Measurements from ENCODE around the gene SLC47A1.
"Not testable (repeated sequence)": the region's sequence is repeated elsewhere in the genome, so short reads cannot be mapped to it uniquely, and the experiment has no call there.

SLC47A1 gene

DNA sequence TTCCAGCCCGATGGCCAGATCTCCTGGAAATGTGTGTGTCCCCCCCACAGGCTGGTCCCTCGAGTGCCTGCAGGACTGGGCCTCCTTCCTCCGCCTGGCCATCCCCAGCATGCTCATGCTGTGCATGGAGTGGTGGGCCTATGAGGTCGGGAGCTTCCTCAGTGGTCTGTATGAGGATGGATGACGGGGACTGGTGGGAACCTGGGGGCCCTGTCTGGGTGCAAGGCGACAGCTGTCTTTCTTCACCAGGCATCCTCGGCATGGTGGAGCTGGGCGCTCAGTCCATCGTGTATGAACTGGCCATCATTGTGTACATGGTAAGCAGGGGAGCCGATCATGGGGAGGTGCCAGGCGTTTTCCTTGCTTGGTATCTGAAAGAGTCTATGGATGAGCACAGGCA is 22.1 kb downstream of the SLC47A1 start:
- DNase-seq, result no peak

DNA sequence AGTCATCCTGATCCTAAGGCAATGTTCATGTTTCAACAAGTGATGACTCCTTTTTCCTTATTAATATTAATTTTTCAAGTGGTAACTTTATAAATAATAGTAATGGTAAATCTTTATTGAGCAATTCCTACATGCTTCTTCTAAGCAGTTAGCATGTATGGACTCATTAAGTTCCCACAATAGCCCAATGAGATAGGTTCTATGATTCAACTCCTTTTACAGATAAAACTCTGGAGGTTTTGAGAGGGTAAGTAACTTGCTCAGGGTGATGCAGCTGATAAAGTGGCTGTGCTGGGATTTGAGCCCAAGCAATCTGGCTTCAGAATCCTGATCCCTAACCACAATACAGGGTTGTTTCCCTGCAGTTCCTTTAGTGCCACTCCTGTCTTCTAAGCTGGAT is 25.3 kb downstream of the SLC47A1 start:
- DNase-seq, result no peak

DNA sequence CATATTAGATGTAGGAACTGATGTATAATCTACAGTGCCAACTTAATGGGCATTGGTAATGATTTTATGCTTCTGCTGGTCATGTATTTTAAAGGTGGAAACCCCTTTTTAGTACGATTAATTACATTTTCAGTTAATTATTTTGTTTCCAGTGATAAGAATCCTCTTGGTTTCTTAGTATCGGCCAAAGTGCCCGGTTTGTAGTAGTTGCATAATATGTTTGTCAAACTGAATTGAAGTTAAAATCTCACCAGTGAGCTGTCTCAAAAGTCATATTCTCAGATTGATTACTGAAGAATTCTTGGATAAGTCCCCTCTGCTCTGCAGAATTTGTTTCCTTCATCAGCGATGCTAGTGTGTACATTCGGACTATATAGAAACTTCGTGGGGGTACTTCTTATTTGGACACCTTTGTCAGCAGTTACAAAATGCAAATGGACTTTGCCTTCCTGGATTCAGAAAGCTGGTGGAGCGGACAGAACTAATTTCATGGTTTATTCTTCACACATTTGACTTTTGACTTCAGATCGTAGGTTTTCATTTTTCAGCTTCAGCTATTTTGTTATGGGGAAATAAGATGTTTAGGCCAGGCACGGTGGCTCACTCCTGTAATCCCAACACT is 28.2 kb downstream of the SLC47A1 start:
- no peak for DNase-seq

DNA sequence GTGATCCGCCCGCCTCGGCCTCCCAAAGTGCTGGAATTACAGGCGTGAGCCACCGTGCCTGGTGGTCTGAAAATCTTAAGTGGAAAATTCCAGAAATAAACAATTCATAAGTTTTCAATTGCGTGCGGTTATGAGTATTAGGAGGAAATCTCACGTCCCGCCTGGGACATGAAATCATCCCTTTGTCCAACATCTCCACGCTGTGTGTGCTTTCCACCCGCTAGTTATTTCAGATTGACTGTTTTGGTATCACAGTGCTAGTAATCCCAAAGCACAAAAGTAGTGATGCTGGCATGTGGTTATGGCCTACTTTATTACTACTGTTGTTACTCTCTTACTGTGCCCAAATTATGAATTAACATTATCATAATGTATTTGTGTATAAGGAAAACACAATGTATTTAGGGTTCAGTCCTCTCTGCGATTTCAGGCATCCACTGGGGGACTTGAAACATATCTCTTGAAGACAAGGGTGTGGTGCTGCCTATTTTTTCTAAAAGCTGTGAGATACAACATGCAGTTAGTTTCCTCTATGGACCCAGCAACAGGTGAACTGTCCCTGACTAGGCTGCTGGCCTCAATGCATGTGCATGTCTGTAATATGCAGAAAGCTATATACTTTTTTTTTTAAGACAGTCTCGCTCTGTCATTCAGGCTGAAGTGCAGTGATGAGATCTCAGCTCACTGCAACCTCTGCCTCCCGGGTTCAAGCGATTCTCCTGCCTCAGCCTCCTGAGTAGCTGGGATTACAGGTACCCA is 32.3 kb downstream of the SLC47A1 start:
- no peak for DNase-seq

DNA sequence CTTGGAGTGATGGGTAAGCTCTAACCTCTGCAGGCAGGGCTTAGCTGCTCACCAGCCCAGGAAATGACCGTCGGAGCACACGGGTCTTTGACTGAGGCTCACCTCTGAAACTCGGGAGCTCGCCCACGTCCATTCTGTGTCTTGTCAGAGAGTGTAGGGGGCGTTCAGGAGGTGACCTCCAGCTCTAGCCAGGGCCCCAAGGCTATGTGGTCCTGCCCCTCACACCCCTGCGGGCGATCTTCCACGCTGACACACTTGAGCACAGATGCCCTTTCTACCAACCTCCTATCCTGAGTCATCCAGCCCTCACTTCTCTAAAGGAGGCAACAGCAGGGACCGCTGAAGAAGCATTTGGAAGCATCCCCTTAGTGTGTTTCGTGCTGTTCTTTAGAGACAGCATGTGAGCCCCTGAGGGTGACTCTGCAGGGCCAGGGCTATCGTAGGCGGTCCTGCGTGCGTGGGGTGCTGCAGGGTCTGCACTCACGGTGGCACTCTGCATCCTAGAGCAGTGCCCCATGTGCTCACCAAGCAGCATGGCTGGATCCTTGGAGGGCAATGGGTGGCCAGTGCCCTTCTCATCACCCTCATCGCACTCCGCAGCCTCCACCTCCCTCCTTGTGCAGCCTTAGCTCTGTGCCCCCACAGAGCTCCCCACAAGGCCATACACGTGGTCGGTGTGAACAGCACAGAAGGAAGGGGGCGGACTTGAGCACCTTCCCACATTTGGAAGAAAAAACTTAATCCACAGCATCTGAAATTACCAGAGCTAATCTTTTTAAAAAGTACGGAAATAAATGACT is 33.8 kb downstream of the SLC47A1 start:
- no peak for DNase-seq

DNA sequence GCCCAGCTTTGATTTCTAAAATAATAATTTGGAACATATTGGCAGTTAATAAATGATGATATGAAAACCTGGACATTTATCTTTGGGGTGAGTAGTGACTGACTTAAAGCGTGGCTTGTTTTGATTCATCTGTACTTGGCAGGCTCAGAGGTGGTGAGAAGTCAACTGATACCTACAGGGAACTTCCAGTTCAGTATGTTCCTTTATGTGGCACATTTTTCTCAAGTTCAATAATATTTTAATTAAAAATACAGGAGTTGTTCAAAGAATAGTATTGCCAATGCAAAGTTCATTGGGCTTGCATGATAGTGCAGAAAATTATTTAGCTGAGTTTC is 34.3 kb downstream of the SLC47A1 start:
- DNase-seq, result no peak

DNA sequence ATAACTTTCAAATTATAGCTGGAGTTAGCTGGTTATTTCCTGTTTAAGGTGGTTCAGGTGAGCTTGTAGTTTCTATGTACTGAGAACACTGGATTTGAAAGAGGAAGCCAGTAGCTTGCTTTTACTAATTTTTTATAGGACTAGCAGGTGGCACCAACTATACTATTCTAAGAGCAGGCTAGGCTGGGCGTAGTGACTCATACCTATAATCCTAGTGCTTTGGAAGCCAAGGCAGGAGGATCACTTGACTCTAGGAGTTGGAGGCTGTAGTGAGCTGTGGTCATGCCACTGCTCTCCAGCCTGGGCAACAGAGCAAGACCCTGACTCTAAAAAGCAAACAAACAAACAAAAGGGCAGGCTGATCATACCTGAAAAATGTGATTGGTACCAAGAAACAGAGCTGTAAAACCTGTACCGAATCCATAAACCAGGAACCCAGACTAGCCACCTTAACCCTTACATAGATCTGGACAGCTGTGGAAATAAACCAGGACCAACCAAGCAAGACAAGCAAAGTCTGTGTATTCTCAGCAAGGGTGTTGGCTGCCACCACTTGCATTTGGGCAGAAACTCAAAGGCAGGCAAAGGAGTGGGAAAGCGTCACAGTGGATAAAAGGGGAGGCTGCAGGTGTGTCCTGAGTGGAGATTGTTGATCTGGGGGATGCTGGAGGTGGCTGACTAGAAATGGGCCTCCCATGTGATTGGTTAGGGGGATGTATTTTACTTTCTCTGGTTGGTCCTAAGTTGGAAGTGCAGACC is 36.3 kb downstream of the SLC47A1 start:
- DNase-seq, result no peak

DNA sequence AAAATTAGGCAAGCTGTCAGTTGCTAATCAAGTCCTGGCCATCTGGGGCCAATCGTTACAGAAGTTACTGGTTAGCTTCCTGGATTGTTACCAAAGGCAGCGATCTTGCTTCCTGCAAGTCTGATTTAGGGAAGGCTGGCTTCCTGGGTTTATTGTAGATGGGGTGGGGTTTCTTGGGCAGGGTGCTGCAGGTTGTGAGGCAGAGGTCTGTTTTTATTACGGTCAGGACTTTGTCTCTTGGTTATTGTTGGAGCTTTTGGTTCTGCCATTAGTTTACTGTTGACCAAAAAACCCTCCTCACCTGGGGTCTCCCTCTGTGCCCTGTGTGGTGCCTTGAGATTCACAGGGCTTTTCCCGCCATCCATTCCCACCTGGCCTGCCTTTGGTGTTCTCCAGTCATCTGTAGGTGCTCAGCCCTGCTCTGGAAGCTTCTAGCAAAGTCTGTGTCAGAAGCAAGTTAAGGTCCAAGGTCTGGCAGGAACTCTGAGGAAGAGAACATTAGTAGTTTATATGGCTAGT is 36.9 kb downstream of the SLC47A1 start:
- no peak for DNase-seq

DNA sequence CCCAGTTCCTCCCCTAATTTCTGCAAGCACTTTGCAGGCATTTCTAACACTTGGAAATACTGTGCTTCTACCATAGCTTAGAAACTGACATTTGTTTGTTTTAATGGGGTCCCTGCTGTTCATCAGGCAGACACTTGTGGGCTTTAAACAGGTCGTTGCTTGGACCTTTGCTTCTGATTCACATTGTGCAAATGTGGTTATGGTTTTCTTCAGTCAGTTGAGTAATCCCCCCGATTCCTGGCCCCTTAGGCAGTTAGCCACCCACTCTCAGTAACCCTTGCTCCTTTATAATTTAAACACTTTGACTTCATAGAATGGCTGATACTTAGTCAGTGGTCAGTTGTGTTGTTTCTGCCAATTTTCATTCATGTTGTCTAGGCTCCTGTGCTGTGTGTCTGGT is 39.4 kb downstream of the SLC47A1 start:
- no peak for DNase-seq

DNA sequence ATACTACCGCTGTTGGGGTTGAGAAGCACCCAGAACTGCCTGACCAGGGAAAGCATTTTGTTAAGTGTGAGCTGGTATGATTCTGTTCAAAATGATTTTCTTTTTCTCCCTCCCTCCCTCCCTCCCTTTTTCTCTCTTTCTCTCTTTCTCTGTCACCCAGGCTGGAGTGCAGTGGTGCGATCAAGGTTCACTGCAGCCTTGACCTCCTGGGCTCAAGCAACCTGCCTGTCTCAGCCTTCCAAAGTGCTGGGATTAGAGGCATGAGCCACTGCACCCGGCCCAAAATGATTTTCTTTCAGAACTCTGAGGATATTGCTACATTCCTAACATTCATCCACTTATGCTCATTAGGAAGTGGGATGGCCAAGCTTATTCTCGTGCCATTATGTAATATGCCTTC is 41.3 kb downstream of the SLC47A1 start:
- DNase-seq, result no peak

DNA sequence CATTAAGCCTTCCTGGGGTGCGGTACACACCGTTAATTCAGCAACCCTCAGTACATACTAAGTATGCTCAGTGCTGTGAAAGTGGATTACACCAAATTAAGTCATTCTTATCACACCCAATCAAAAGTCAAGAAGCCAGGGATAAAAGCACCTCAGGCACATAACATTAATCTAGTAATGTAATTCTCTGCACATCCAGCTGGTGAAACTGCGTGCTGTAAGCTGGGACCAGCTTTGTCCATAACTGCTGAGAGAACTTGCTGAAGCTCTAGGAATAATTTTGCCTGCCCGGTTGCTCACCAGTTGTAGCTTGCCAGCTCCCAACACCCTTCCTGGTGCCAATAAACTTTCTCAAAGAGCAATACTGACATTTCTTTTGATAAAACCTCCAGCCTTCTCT is 44.9 kb downstream of the SLC47A1 start:
- DNase-seq, result no peak

DNA sequence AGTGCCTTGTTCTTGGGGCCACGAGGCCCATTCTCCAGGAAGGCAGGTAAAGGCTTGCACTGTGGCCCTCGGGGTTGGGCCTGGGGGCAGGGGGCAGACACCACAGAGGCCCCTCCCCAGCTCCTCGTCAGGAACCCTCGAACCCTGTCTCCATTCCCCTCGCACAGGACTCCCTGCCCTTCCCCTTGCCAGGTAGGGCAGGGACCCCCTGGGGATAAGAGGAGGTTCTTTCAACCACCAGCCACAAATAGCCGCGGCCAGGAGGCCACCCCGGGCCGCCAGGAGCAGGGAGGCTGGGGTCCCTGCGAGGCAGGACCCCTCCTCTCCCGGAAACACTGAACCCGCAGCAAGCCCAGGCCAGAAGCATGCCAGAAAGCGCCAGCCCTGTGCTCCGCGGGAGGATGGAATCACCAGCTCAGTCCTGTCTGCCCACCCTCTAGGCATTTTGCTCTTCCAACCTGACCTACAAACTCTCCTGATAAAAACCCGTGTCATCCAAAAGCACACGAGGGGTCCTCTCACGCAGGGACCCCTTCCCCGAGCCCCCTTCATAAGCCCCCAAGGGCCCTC is 45.6 kb downstream of the SLC47A1 start:
- no peak for DNase-seq

DNA sequence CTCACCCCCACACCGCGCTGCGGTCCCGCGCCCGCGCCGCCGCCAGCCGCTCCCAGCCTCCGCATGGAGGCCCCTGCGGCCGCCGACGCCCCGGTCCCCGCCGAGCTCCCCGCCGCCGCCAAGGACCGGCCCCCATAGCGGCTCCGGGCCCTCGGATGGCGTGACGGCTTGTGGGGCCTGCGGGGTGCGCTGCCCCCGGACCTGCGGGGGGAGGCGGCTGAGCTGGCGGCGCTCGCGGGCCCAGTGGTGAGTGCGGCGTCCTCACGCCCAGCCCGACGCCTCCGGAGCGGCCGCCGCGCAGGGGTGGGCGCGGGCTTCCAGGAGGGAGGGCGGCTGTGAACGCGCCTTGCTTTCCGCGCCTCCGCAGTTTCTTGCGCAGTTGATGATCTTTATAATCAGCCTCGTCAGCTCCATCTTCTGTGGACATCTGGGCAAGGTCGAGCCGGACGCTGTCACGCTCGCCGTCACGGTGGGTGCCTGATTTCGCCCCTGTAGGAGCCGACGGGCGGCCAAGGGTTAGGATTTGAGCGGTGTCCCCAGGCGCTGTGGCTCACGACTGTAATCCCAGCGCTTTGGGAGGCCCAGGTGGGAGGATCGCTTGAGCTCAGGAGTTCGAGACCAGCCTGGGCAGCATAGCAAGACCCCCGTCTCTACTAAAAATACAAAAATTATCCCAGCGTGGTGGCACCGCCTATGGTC is 46.4 kb downstream of the SLC47A1 start:
- no peak for DNase-seq

DNA sequence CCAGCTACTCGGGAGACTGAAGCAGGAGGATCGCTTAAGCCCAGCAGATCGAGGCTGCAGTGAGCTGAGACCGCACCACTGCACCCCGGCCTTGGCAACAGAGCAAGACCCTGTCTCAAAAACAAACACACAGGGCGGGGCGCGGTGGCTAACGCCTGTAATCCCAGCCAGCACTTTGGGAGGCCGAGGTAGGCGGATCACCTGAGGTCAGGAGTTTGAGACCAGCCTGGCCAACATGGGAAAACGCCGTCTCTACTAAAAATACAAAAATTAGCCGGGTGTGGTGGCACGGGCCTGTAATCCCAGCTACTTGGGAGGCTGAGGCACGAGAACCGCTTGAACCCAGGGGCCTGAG is 46.9 kb downstream of the SLC47A1 start:
- DNase-seq, result not testable (repeated sequence)

DNA sequence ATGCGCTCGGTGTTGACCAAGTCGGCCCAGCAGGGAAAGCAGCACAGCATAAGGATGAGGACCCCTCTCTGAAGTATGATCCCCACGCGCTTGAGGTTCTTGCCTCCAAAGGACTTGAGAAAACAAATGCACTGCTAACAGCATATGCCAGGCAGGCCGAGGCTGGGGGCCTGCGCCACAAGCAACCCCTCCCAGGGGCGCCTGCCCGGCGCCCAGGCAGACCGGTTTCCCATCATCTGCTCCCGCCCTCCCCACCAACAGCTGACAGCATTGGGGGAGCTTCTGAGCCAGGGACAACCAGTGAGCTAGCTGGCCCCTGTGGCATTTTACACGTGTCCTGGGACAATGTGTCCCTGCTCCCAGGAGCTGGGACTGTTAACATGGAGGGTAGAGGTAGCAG is 48.5 kb downstream of the SLC47A1 start:
- not testable (repeated sequence) for DNase-seq

DNA sequence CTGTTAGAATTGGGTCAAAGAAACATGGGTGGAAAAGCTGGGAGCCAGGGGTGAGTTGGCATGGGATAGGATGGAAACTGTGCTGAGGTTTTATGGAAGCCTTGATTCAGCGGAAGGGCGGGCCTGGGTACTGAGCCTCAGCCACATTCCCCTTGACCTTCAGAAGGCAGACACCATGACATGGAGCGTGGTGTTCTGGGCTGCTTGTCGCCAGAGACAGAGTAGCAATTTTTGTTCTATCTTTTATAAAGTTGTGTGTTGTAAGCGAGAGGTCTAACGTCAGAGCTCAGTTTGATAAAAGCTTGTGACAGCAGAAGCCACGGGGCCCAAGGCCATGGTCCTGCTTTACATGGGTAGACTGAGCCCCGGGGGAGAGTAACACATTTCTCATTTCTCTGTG is 50.2 kb downstream of the SLC47A1 start:
- no peak for DNase-seq

DNA sequence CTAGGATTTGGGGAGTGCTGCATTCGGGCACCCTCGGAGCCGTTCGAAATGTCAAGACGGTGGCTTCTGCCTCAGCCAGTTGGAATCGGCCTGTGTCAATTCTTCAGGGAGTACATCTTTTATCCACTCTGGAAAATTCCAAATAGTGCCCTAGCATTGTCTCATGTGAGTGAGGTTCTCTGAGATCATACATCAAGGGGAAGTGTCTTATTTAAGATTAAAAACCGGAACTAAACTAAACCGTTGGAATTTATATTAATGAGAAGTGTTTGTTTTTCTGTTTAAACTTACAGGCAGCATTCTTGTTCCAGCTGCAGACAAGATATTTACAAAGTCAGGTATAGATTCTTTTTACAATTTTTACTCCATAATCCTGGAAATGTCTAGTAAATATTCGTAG is 56.8 kb downstream of the SLC47A1 start:
- no peak for DNase-seq

DNA sequence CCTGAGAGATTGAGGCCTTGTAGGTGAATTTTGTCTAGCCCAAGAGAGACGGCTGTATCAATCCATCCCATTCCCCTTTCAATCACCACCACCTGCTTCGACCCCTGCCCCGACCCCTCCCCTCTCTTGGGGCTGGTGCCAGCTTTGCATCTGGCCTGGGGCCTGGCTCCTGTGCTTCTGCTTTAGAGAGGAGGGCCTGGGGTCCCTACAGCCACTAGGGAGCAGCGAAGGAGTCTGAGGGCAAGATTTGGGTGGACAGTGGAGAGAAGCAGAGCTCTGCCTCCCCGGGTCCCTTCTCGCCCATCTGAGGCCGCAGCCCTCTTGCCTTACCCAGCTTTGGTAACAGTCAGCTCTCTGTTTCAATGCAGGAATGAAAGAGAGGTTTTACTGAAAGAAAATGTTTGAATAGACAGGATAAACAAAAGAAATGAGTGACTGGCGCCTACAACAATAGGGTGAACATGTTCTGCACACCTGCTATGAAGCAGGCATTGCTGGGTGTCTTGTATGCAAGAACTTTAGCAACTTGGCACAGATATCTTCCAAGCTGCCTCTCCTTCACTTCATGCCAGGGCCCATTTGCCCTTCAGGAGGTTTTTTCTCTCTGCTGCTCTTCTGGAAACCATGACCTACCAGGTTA is 57.4 kb downstream of the SLC47A1 start:
- DNase-seq, result no peak

DNA sequence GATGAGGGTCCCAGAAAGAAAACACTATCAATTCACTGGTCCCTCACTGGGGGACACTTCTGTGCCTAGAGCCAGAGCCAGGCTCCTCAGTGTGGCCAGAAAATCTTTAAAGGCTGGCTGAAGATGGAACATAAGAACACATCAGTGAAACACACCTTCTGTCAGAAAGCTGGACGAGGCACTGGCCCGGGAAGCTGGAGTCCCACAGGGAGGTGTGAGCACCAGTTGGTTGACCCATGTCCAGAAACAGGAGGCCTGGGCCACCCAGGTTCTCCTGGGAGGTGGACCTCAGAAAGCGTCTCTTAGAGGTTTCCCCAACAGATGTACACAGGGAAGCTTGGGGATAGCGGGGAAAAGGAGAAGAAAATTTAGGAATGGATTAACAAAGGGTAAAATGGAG is 58.7 kb downstream of the SLC47A1 start:
- DNase-seq, result no peak

DNA sequence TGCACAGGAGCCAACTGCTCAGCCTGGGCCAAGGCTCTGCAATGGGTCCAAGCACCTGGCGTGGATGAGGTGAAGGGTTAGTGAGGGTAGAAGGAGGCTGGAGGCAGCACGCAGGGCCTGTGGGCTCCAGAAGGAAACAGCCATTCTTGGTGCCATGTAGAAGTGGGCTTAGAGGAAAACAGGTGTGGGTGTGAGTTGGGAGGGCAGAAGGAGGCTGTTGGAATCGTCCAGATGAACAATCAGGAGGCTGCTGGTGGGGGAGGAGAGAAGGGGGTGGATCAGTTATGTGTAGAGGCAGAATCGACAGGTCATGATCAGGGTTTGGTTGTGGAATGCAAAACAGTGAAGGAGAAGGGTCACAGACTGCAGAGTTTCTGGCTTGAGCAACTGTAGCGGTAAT is 63.2 kb downstream of the SLC47A1 start:
- DNase-seq, result no peak

DNA sequence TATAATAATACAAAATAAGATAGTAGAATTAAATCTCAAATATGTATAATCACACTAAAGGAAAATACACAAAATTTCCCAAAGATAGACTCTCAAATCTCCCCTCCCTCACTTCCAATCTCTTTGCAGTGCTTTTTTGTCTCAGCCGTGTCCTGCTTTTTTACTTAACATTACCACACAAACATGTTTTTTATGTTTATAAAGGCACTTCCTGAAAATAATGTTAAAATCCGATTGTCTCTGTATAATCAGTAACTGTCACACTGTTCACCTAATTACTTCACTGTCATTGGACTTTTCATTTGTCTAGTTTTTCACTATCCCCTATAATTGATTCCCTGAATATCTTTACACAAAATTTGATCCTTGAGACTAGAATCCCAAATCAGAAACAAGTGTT is 76.7 kb downstream of the SLC47A1 start:
- no peak for DNase-seq

DNA sequence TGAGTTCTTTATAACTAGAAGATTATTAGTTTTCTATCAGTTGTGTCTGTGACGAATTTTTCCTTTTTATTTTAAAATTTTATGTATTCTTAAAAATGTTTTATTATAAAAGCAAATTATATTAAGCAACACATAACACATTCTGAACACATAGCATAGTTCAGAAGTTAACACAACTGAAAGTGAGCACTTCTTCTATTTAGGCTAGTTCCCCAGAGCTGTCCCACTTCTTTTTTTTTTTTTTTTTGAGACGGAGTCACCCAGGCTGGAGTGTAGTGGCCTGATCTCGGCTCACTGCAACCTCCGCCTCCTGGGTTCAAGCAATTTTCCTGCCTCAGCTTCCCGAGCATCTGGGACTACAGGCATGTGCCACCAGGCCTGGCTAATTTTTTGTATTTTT is 77.2 kb downstream of the SLC47A1 start:
- DNase-seq, result no peak
